OCI-LY1 (cell line): ENCODE measurements around the gene MYBPC3.

ENCODE experiments used
- EZH2 ChIP-seq: fragments of 200-600 bp; sonication (generic), shearing (Covaris generic); IDR thresholded peaks from 2 replicates; pipeline ENCODE4 v1.8.0; 2017; ENCODE audit warnings: borderline replicate concordance, mixed run types, mild to moderate bottlenecking, antibody characterized with exemption, low read length, moderate library complexity, mixed read lengths
- TF ChIP-seq, protein P1 (sequence below): fragments of 200-600 bp; sonication (generic), shearing (Covaris generic); IDR thresholded peaks from 2 replicates; pipeline ENCODE4 v1.5.1; 2017; ENCODE audit warnings: mild to moderate bottlenecking, antibody characterized with exemption, low read length, moderate library complexity, mixed read lengths

DNA sequence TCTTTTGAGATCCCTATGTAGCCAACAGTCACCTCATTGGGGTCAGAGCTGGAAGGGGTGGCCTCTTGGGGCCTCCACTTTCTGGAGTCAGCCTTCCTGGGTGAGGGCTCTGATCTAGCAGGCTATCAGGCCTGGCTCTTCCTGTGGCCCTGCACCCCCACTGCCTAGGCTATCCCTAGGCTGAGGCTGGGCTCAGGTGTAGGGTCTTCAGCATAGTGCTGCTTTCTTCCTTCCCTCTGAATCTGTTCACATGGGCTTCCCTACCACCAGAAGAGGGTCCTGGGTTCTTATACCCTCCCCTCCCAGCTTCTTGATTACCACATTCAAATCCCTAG lies 26.3 kb upstream of the MYBPC3 start:
- TF ChIP-seq, protein P1, sequence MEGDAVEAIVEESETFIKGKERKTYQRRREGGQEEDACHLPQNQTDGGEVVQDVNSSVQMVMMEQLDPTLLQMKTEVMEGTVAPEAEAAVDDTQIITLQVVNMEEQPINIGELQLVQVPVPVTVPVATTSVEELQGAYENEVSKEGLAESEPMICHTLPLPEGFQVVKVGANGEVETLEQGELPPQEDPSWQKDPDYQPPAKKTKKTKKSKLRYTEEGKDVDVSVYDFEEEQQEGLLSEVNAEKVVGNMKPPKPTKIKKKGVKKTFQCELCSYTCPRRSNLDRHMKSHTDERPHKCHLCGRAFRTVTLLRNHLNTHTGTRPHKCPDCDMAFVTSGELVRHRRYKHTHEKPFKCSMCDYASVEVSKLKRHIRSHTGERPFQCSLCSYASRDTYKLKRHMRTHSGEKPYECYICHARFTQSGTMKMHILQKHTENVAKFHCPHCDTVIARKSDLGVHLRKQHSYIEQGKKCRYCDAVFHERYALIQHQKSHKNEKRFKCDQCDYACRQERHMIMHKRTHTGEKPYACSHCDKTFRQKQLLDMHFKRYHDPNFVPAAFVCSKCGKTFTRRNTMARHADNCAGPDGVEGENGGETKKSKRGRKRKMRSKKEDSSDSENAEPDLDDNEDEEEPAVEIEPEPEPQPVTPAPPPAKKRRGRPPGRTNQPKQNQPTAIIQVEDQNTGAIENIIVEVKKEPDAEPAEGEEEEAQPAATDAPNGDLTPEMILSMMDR, result no peak
- no peak for TF ChIP-seq EZH2
